Myocyte (in vitro differentiated cells): Measurements from ENCODE around the gene ZNF101. TPM values are rescaled to one million over a fixed set of nuclear protein-coding genes. Genes with fewer than 3 reads are reported as not detected.
A peak's percentile ranks its signal among the peaks of the same experiment; 100 is the strongest.

Experiments used
- DNase-seq: peaks from one replicate; pipeline ENCODE4 v3.0.0-alpha.2; 2012; ENCODE audit warnings: low read depth
- total RNA-seq: library from RNA; depleted of rRNA; stranded (reverse); fragments of >200 nt; gene quantifications from 2 replicates; pipeline ENCODE4 v1.2.3, GENCODE V29; 2014

The ZNF101 gene
- total RNA-seq, 1 donor from 2014 or later = 5.2 TPM

GRCh38 chr19:19710506-19710905 lies 41.9 kb downstream of the ZNF101 start:
- no peak for DNase-seq

GRCh38 chr19:19711306-19711933 lies 42.8 kb downstream of the ZNF101 start:
- DNase-seq = no peak

- DNase-seq = no peak
Measured at GRCh38 chr19:19711934-19712828, 43.5 kb downstream of the ZNF101 start.

- DNase-seq = no peak
Measured at GRCh38 chr19:19719798-19720197, 51.2 kb downstream of the ZNF101 start.

- DNase-seq = no peak
Measured at GRCh38 chr19:19721896-19722295, 53.3 kb downstream of the ZNF101 start.

GRCh38 chr19:19732579-19733501 lies 64.2 kb downstream of the ZNF101 start, which contains the start of gene ZNF14:
Gene ZNF14, minus strand, starts transcription at chr19:19733112. Its CDS starts 154 bp downstream, at chr19:19732958.
- DNase-seq = peak; percentile 93

Other genes with a start within 250 kb of the ZNF101 start
- 0.91 and 1.4 TPM in 2 replicates for gene TSSK6, start 153.3 kb upstream of the ZNF101 start, total RNA-seq
- 18.0 and 46.5 TPM in 2 replicates for gene NDUFA13, start 152.6 kb upstream of the ZNF101 start, total RNA-seq
- 1.6 and 4.5 TPM in 2 replicates for gene YJEFN3, start 139.9 kb upstream of the ZNF101 start, total RNA-seq
- 0.26 and 0.62 TPM in 2 replicates for gene CILP2, start 130.6 kb upstream of the ZNF101 start, total RNA-seq
- gene PBX4, start 50.2 kb upstream of the ZNF101 start, total RNA-seq = 1.1 and 1.8 TPM in 2 replicates
- gene LPAR2, start 40.6 kb upstream of the ZNF101 start, total RNA-seq = 3.1 and 3.7 TPM in 2 replicates
- 12.4 and 13.3 TPM in 2 replicates for gene GMIP, start 25.2 kb upstream of the ZNF101 start, total RNA-seq
- 102 and 113 TPM in 2 replicates for gene ATP13A1, start 5.2 kb upstream of the ZNF101 start, total RNA-seq
- gene ZNF14, start 64.3 kb downstream of the ZNF101 start, total RNA-seq = 5.4 and 5.6 TPM in 2 replicates
- gene ZNF506, start 152.9 kb downstream of the ZNF101 start, total RNA-seq = 15.2 and 22.1 TPM in 2 replicates
- 12.9 and 13.7 TPM in 2 replicates for gene ZNF253, start 197.0 kb downstream of the ZNF101 start, total RNA-seq
- gene ZNF93, start 232.1 kb downstream of the ZNF101 start, total RNA-seq = 18.4 and 23.3 TPM in 2 replicates